Upper lobe of left lung (tissue), 6 donors: ENCODE measurements around the gene MIA2. TPM values are rescaled to one million over a fixed set of nuclear protein-coding genes. Genes with fewer than 3 reads are reported as not detected.
"Not testable (repeated sequence)": the region's sequence is repeated elsewhere in the genome, so short reads cannot be mapped to it uniquely, and the experiment has no call there.

Experiments used
- ATAC-seq, 2 donors: fragments of 200-7000 bp; cut with Tn5 transposase; one replicate each; pipeline ENCODE4 v1.9.1; 2022; ENCODE audit warnings: mild to moderate bottlenecking in 2 of 2, moderate library complexity in 2 of 2; ENCODE audit not compliant: low FRiP score in 2 of 2
- DNase-seq, 2 donors: peaks; one replicate each; pipeline ENCODE4 v3.0.0-alpha.2; 2019 to 2020
- H3K27ac ChIP-seq, 4 donors: fragments of 200-600 bp; sonication (generic); one replicate each; pipeline ENCODE4 v1.5.1; 2016 to 2019
- H3K27me3 ChIP-seq, 4 donors: fragments of 200-600 bp; sonication (generic); one replicate each; pipeline ENCODE4 v1.5.1; 2017 to 2019
- H3K36me3 ChIP-seq, 4 donors: fragments of 200-600 bp; sonication (generic); one replicate each; pipeline ENCODE4 v1.5.1; 2016 to 2019
- H3K4me1 ChIP-seq, 4 donors: fragments of 200-600 bp; sonication (generic); one replicate each; pipeline ENCODE4 v1.5.1; 2018 to 2019
- H3K4me3 ChIP-seq, 4 donors: fragments of 200-600 bp; sonication (generic); one replicate each; pipeline ENCODE4 v1.5.1; 2017 to 2019; ENCODE audit warnings: mild to moderate bottlenecking in 2 of 4, moderate library complexity in 1 of 4
- H3K9me3 ChIP-seq, 4 donors: fragments of 200-600 bp; sonication (generic); one replicate each; pipeline ENCODE4 v1.5.1; 2018 to 2019
- EP300 ChIP-seq, 4 donors: sonication (generic); formaldehyde crosslinking; IDR thresholded peaks; one replicate each; pipeline ENCODE4 v1.5.1; 2017; ENCODE audit warnings: antibody characterized with exemption in 4 of 4, control low read depth in 2 of 4
- POLR2A ChIP-seq, 4 donors: fragments of 450-650 bp; IDR thresholded peaks; one replicate each; pipeline ENCODE4 v1.5.1; 2016 to 2017; ENCODE audit warnings: antibody characterized with exemption in 4 of 4, mild to moderate bottlenecking in 2 of 4
- POLR2AphosphoS5 ChIP-seq, 2 donors: sonication (generic); formaldehyde crosslinking; IDR thresholded peaks; one replicate each; pipeline ENCODE4 v1.5.1; 2017; ENCODE audit warnings: antibody characterized with exemption in 2 of 2
- WGBS, 2 donors: methylation state at CpG; one replicate each; pipeline ENCODE4 v1.1.5; 2017 to 2018; 5-methylcytosine and 5-hydroxymethylcytosine counted together
- total RNA-seq, 6 donors: library from RNA; depleted of rRNA in 4 of 6; stranded (reverse); fragments of >200 nt in 4 of 6; gene quantifications; one replicate each; pipeline versions ENCODE4 v1.1.0 to v1.2.1, GENCODE V29; 2016 to 2021
- TF ChIP-seq, protein P1 (sequence below), 6 experiments: fragments of 450-650 bp in 4 of 6; fragments of 200-600 bp in 2 of 6; sonication (generic) in 2 of 6; IDR thresholded peaks; one replicate each; pipeline ENCODE4 v1.5.1; 2016 to 2019; ENCODE audit warnings: antibody characterized with exemption in 6 of 6
- donor health status: DM: no; HTN: no; CAD: no; lungs with moderate emphysema.
- donor health status: DM: no; HTN: yes; CAD: no; lungs with severe emphysema.

The MIA2 gene
- total RNA-seq, 6 donors from 2014 or later, result 13.0 to 56.8 (median 25.4) TPM

- ATAC-seq (peak in 1 of 2 donors; percentile 54), DNase-seq (peak in 1 of 2 donors; percentile 28)
- H3K4me3 ChIP-seq, H3K27ac ChIP-seq, H3K27me3 ChIP-seq, H3K9me3 ChIP-seq, H3K36me3 ChIP-seq: not testable (repeated sequence)
- TF ChIP-seq, protein P1, sequence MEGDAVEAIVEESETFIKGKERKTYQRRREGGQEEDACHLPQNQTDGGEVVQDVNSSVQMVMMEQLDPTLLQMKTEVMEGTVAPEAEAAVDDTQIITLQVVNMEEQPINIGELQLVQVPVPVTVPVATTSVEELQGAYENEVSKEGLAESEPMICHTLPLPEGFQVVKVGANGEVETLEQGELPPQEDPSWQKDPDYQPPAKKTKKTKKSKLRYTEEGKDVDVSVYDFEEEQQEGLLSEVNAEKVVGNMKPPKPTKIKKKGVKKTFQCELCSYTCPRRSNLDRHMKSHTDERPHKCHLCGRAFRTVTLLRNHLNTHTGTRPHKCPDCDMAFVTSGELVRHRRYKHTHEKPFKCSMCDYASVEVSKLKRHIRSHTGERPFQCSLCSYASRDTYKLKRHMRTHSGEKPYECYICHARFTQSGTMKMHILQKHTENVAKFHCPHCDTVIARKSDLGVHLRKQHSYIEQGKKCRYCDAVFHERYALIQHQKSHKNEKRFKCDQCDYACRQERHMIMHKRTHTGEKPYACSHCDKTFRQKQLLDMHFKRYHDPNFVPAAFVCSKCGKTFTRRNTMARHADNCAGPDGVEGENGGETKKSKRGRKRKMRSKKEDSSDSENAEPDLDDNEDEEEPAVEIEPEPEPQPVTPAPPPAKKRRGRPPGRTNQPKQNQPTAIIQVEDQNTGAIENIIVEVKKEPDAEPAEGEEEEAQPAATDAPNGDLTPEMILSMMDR (IDR thresholded peaks at IDR 0.05), result peak in 2 of 6 experiments; percentile 15 to 41
- H3K4me1 ChIP-seq, result peaks cover 0 to 13% (median 7%) of the 10 kb centered on the region in 4 donors
- 87 to 88% methylated on average over 11 of the region's 11 CpGs for WGBS, 2 donors
Measured at GRCh38 chr14:39231751-39232553, 1.8 kb upstream of the MIA2 start.

DNA sequence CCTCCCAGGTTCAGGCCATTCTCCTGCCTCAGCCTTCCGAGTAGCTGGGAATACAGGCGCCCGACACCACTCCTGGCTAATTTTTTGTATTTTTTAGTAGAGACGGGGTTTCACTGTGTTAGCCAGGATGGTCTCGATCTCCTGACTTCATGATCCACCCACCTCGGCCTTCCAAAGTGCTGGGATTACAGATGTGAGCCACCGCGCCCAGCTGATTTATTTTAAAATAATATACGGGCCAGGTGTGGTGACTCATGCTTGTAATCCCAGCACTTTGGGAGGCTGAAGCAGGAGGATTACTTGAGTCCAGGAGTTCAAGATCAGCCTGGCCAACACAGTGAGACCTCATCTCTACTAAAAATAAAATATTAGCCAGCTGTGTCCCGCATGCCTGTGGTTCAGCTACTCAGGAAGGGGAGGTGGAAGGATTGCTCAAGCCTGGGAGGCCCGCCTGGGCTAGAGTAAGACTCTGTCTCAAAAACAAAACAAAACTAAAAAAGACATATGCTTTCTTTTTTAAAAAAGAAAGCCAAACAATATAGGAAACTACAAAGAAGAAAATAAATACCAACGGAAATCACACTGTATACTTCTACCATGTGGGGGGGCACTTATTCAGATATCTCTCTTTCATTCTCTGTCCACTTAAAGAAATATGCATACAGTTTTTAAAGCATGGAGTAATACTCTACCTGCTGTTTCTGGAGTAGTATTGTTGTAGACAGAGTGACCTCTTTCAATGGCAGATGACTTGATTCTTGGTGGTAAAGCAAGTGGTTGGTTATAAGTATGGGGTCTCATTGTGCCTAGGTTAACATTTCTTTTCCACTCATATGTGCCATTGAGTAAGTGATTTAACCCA, 930 bp upstream of the MIA2 start:
- DNase-seq, result peak in 1 of 2 donors; percentile 63
- H3K4me1 ChIP-seq, result peaks cover 0 to 13% (median 7%) of the 10 kb centered on the region in 4 donors
- TF ChIP-seq, protein P1 (IDR thresholded peaks at IDR 0.05), result no peak
- TF ChIP-seq EP300 (IDR thresholded peaks at IDR 0.05) (no peak), POLR2A (IDR thresholded peaks at IDR 0.05) (no peak), POLR2AphosphoS5 (IDR thresholded peaks at IDR 0.05) (no peak)
- 72 to 74% methylated on average over 12 of the region's 12 CpGs for WGBS, 2 donors
- no peaks in the 10 kb centered on the region for H3K9me3 ChIP-seq
- H3K4me3 ChIP-seq, result no peak overlapping the region
- H3K27me3 ChIP-seq, result no peaks in the 10 kb centered on the region
- no peaks in the 10 kb centered on the region for H3K36me3 ChIP-seq
- ATAC-seq, result peak; percentile 65 to 76
- H3K27ac ChIP-seq, result peak overlapping the region in 3 of 4 donors; percentile 21 to 53 (median 26)

DNA sequence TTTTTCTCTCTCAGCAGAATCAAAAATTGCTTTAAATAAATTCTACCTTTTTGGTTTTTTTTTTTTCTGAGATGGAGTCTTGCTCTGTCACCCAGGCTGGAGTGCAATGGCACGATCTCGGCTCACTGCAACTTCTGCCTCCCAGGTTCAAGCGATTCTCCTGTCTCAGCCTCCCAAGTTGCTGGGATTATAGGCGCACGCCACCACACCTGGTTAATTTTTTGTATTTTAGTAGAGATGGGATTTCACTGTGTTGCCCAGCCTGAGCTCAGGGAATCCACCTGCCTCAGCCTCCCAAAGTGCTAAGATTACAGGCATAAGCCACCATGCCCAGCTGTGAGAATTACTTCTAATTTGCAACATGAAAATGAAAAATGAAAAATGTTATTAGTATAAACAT, 1.3 kb downstream of the MIA2 start:
- H3K27ac ChIP-seq, ATAC-seq, DNase-seq, H3K36me3 ChIP-seq, H3K9me3 ChIP-seq, H3K27me3 ChIP-seq: not testable (repeated sequence)
- Histone ChIP-seq H3K4me1 (peaks cover 0 to 13% (median 7%) of the 10 kb centered on the region in 4 donors), H3K4me3 (peak overlapping the region in 1 of 4 donors; percentile 25)
- 96 to 98% methylated on average over 5 of the region's 5 CpGs for WGBS, 2 donors

DNA sequence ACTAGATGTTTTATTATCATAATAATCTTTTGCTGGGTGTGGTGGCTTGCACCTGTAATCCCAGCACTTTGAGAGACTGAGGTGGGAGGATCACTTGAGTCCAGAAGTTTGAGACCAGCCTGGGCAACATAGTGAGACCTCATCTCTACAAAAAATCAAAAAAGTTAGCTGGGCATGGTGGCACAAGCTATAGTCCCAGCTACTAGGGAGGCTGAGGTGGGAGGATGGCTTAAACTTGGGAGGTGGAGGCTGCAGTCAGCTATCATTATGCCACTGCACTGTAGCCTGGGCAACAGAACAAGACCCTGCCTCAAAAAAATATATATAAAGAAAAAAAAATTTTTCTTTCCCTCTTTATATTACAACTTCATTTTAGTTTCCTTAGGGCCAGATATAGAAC, 1.8 kb downstream of the MIA2 start:
- not testable (repeated sequence) for H3K9me3 ChIP-seq, DNase-seq, H3K27ac ChIP-seq, ATAC-seq, H3K4me3 ChIP-seq, H3K27me3 ChIP-seq, H3K36me3 ChIP-seq
- H3K4me1 ChIP-seq, result peaks cover 0 to 13% (median 7%) of the 10 kb centered on the region in 4 donors

DNA sequence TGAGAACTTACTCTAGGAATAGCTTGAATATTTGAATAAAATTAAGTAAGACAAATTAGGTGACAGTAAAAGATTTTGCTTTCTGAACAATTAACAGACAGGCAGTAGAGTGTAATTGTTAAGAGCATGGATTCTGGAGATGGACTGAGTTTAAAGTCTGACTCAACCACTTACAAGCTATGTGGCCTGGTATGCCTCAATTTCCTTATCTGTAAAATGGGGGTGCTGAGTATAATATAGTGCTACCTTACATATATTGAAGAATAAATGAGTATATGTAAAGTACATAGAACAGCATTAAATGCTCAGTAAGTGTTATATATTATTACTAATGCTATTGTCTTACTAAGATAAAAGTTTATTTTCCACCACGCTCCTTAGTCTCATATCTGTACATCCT, 7.1 kb downstream of the MIA2 start:
- TF ChIP-seq POLR2AphosphoS5 (IDR thresholded peaks at IDR 0.05) (no peak), EP300 (IDR thresholded peaks at IDR 0.05) (no peak), POLR2A (IDR thresholded peaks at IDR 0.05) (no peak)
- TF ChIP-seq, protein P1 (IDR thresholded peaks at IDR 0.05), result no peak
- WGBS, 2 donors, result 94 to 97% methylated on average over 1 of the region's 1 CpG
- DNase-seq, result no peak
- no peak for ATAC-seq
- Histone ChIP-seq H3K36me3 (no peaks in the 10 kb centered on the region), H3K27ac (no peak overlapping the region), H3K9me3 (no peaks in the 10 kb centered on the region), H3K27me3 (no peaks in the 10 kb centered on the region), H3K4me1 (no peaks in the 10 kb centered on the region), H3K4me3 (no peak overlapping the region)
